Measurements from ENCODE around the gene TEX28. TPM values are rescaled to one million over a fixed set of nuclear protein-coding genes. Genes with fewer than 3 reads are reported as not detected.

TEX28 gene
- not detected in 2 replicates for total RNA-seq

GRCh38 chrX:154294791-154295574 lies at the start of gene TEX28:
Gene TEX28 (minus strand): TSS chrX:154295124. CDS start chrX:154292117, 3,007 bp downstream.

GRCh38 chrX:154295664-154296310 lies 863 bp upstream of the TEX28 start, which contains the start of gene TKTL1:
Gene TKTL1 (plus strand): TSS chrX:154295795. CDS start chrX:154295860, 65 bp downstream.

GRCh38 chrX:154257282-154257681 lies 37.6 kb downstream of the TEX28 start, which contains the start of gene OPN1MW3:
Gene OPN1MW3 (plus strand): TSS chrX:154257582. CDS start chrX:154257620, 38 bp downstream.

Other genes starting within 250 kb of the TEX28 start
- gene MECP2, start 197.4 kb downstream of the TEX28 start, total RNA-seq = 18.2 and 25.4 TPM in 2 replicates
- gene OPN1LW, start 150.9 kb downstream of the TEX28 start, total RNA-seq = not detected in 2 replicates
- gene OPN1MW, start 112.5 kb downstream of the TEX28 start, total RNA-seq = not detected in 2 replicates
- not detected in 2 replicates for gene OPN1MW2, start 75.4 kb downstream of the TEX28 start, total RNA-seq
- gene OPN1MW3, start 37.5 kb downstream of the TEX28 start, total RNA-seq = not detected in 2 replicates
- not detected in 2 replicates for gene TKTL1, start 671 bp upstream of the TEX28 start, total RNA-seq
- 1,129 and 1,478 TPM in 2 replicates for gene FLNA, start 79.5 kb upstream of the TEX28 start, total RNA-seq
- gene EMD, start 84.2 kb upstream of the TEX28 start, total RNA-seq = 50.6 and 72.9 TPM in 2 replicates
- 4,888 and 5,415 TPM in 2 replicates for gene RPL10, start 103.3 kb upstream of the TEX28 start, total RNA-seq
- 30.2 and 32.3 TPM in 2 replicates for gene DNASE1L1, start 114.1 kb upstream of the TEX28 start, total RNA-seq
- 27.9 and 32.9 TPM in 2 replicates for gene TAFAZZIN, start 116.4 kb upstream of the TEX28 start, total RNA-seq
- 37.4 and 39.4 TPM in 2 replicates for gene ATP6AP1, start 133.6 kb upstream of the TEX28 start, total RNA-seq
- 59.5 and 89.4 TPM in 2 replicates for gene GDI1, start 142.0 kb upstream of the TEX28 start, total RNA-seq
- 29.0 and 30.7 TPM in 2 replicates for gene FAM50A, start 149.0 kb upstream of the TEX28 start, total RNA-seq
- gene PLXNA3, start 163.2 kb upstream of the TEX28 start, total RNA-seq = 4.4 and 16.2 TPM in 2 replicates
- 50.3 and 51.3 TPM in 2 replicates for gene LAGE3, start 184.2 kb upstream of the TEX28 start, total RNA-seq
- gene UBL4A, start 191.5 kb upstream of the TEX28 start, total RNA-seq = 46.0 and 50.6 TPM in 2 replicates
- 27.4 and 40.8 TPM in 2 replicates for gene SLC10A3, start 195.5 kb upstream of the TEX28 start, total RNA-seq
- gene FAM3A, start 221.1 kb upstream of the TEX28 start, total RNA-seq = 43.7 and 48.7 TPM in 2 replicates

Data from airway epithelial cell (primary cell).